Measurements from ENCODE around the gene USP22.

USP22 gene

DNA sequence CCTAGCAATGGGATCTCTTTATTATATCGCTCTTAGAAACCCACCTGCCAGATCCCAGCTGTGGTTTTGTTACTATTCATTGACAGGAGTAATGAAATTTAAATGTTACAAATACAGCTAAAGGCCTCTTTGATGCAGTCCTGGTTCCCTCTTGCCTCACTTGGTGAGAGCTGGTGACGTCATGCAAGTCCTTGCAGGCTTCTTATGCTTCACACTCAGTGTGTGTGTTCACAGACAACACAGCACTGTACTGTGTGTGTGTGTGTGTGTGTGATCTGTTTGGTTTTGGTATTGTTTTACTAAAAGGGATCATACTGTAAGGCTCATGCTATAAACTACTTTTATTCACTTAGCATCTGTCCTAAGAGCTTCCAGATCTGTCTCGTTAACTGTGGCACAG lies 75.0 kb downstream of the USP22 start:
- H3K27me3 ChIP-seq (ENCODE audit: low read length): no peaks in the 10 kb centered on the region
- no peak overlapping the region for H3K4me2 ChIP-seq (ENCODE audit: low read depth, low read length, poor library complexity, severe bottlenecking)
- H3K36me3 ChIP-seq (ENCODE audit: low read length): no peaks in the 10 kb centered on the region
- H4K20me1 ChIP-seq (ENCODE audit: low read depth, low read length): no peaks in the 10 kb centered on the region
- TF ChIP-seq EZH2phosphoT487 (conservative IDR thresholded peaks at IDR 0.05; ENCODE audit: low read length): no peak
- TF ChIP-seq, protein P1, sequence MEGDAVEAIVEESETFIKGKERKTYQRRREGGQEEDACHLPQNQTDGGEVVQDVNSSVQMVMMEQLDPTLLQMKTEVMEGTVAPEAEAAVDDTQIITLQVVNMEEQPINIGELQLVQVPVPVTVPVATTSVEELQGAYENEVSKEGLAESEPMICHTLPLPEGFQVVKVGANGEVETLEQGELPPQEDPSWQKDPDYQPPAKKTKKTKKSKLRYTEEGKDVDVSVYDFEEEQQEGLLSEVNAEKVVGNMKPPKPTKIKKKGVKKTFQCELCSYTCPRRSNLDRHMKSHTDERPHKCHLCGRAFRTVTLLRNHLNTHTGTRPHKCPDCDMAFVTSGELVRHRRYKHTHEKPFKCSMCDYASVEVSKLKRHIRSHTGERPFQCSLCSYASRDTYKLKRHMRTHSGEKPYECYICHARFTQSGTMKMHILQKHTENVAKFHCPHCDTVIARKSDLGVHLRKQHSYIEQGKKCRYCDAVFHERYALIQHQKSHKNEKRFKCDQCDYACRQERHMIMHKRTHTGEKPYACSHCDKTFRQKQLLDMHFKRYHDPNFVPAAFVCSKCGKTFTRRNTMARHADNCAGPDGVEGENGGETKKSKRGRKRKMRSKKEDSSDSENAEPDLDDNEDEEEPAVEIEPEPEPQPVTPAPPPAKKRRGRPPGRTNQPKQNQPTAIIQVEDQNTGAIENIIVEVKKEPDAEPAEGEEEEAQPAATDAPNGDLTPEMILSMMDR (IDR thresholded peaks at IDR 0.05; ENCODE audit: insufficient read depth, low read length, poor library complexity, severe bottlenecking): no peak
- no peak overlapping the region for H3K9ac ChIP-seq (ENCODE audit: low read length)
- H3K4me3 ChIP-seq (ENCODE audit: insufficient read depth, low read length, poor library complexity, severe bottlenecking): no peak overlapping the region
- no peaks in the 10 kb centered on the region for H3K9me2 ChIP-seq (replicated peaks; ENCODE audit: insufficient read depth, low read length)
- H3K79me2 ChIP-seq (ENCODE audit: insufficient read depth, low read length): no peaks in the 10 kb centered on the region
- no peaks in the 10 kb centered on the region for H3K9me3 ChIP-seq (ENCODE audit: insufficient read depth, low read length)
- H2AFZ ChIP-seq (ENCODE audit: low read depth, low read length, severe bottlenecking): no peak overlapping the region
- no peaks in the 10 kb centered on the region for H3F3A ChIP-seq (ENCODE audit: insufficient read depth)
- no peak overlapping the region for H3K27ac ChIP-seq (ENCODE audit: low read depth, low read length)

DNA sequence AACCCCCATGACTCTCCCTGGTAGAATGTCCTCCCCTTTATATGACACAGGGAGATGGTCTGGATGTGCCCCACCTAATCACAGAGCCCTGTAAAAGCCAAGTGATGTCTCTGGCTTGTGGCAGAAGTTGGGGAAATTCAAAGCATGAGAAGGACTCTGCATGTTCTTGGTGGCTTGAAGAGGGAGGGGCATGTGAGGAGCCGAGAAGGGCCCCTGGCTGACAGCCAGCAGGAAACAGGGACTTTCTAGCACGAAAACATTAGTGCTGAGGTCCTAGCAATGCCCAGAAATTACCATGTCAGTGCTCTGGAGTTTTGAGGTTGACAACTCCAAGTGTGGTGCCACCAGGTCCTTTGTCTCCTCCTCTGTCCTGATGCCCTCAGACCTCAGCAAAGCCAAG lies 75.9 kb downstream of the USP22 start:
- Histone ChIP-seq H3K79me2 (ENCODE audit: insufficient read depth, low read length) (no peaks in the 10 kb centered on the region), H3K4me2 (ENCODE audit: low read depth, low read length, poor library complexity, severe bottlenecking) (no peak overlapping the region), H3K27me3 (ENCODE audit: low read length) (no peaks in the 10 kb centered on the region), H3F3A (ENCODE audit: insufficient read depth) (no peaks in the 10 kb centered on the region), H2AFZ (ENCODE audit: low read depth, low read length, severe bottlenecking) (no peak overlapping the region), H4K20me1 (ENCODE audit: low read depth, low read length) (no peaks in the 10 kb centered on the region), H3K9ac (ENCODE audit: low read length) (no peak overlapping the region), H3K36me3 (ENCODE audit: low read length) (no peaks in the 10 kb centered on the region), H3K9me3 (ENCODE audit: insufficient read depth, low read length) (no peaks in the 10 kb centered on the region), H3K4me3 (ENCODE audit: insufficient read depth, low read length, poor library complexity, severe bottlenecking) (no peak overlapping the region), H3K27ac (ENCODE audit: low read depth, low read length) (no peak overlapping the region), H3K9me2 (replicated peaks; ENCODE audit: insufficient read depth, low read length) (no peaks in the 10 kb centered on the region)
- no peak for TF ChIP-seq EZH2phosphoT487 (conservative IDR thresholded peaks at IDR 0.05; ENCODE audit: low read length)
- TF ChIP-seq, protein P1 (IDR thresholded peaks at IDR 0.05; ENCODE audit: insufficient read depth, low read length, poor library complexity, severe bottlenecking): no peak

DNA sequence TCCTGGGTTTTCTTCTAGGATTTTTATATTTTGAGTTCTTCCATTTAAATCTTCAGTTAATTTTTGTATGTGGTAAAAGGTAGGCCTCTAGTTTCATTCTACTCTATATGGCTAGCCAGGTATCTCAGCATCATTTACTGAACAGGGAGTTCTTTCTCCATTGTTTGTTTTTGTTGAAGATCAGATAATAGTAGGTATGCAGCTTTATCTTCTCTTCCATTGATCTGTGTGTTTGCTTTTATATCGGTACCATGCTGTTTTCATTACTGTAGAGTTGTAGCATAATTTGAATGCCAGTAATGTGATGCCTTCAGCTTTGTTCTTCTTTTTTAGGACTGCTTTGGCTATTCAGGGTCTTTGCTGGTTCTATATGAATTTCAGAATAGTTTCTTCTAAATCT lies 77.3 kb downstream of the USP22 start:
- Histone ChIP-seq H3F3A (ENCODE audit: insufficient read depth) (no peaks in the 10 kb centered on the region), H3K9ac (ENCODE audit: low read length) (no peak overlapping the region), H3K79me2 (ENCODE audit: insufficient read depth, low read length) (no peaks in the 10 kb centered on the region), H3K4me2 (ENCODE audit: low read depth, low read length, poor library complexity, severe bottlenecking) (no peak overlapping the region), H3K36me3 (ENCODE audit: low read length) (no peaks in the 10 kb centered on the region), H3K27me3 (ENCODE audit: low read length) (no peaks in the 10 kb centered on the region), H3K9me2 (replicated peaks; ENCODE audit: insufficient read depth, low read length) (no peaks in the 10 kb centered on the region), H3K27ac (ENCODE audit: low read depth, low read length) (no peak overlapping the region), H4K20me1 (ENCODE audit: low read depth, low read length) (no peaks in the 10 kb centered on the region), H3K4me3 (ENCODE audit: insufficient read depth, low read length, poor library complexity, severe bottlenecking) (no peak overlapping the region), H3K9me3 (ENCODE audit: insufficient read depth, low read length) (no peaks in the 10 kb centered on the region), H2AFZ (ENCODE audit: low read depth, low read length, severe bottlenecking) (no peak overlapping the region)
- TF ChIP-seq, protein P1 (IDR thresholded peaks at IDR 0.05; ENCODE audit: insufficient read depth, low read length, poor library complexity, severe bottlenecking): no peak
- no peak for TF ChIP-seq EZH2phosphoT487 (conservative IDR thresholded peaks at IDR 0.05; ENCODE audit: low read length)

Measured in SU-DHL-6 (cell line).